ENCODE results near the gene FAM135A. TPM values are rescaled to one million over a fixed set of nuclear protein-coding genes. Genes with fewer than 3 reads are reported as not detected.
"Not testable (repeated sequence)": the region's sequence is repeated elsewhere in the genome, so short reads cannot be mapped to it uniquely, and the experiment has no call there.

FAM135A gene
- total RNA-seq, 1 donor from 2014 or later = 61.5 TPM

DNA sequence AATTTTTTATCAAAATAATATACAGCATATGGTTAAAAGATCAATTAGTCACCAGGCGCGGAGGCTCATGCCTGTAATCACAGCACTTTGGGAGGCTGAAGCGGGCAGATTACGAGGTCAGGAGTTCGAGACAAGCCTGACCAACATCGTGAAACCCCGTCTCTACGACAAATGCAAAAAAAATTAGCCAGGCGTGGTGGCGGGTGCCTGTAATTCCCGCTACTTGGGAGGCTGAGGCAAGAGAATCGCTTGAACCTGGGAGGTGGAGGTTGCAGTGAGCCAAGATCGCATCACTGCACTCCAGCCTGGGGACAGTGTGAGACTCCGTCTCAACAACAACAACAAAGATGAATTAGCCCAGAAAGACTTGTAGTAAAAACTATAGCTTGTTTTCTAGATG lies 46.4 kb downstream of the FAM135A start:
- DNase-seq = not testable (repeated sequence)

DNA sequence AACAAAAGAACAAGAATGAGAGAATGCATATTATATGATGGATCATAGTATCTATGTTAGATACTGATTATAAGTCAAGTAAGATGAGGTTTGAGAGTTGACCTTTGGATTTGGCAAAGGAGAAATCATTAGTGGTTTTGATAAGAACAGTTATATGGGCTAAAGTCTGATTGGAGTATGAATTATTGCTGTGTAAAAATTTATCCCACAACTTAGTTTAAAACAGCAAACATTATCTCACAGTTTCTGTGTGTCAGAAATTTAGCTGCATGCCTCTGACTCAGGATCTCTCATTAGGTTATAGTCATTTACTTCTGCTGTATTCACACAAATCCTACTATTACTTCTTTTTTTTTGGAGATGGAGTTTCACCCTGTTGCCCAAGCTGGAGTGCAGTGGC lies 56.7 kb downstream of the FAM135A start:
- DNase-seq = no peak

DNA sequence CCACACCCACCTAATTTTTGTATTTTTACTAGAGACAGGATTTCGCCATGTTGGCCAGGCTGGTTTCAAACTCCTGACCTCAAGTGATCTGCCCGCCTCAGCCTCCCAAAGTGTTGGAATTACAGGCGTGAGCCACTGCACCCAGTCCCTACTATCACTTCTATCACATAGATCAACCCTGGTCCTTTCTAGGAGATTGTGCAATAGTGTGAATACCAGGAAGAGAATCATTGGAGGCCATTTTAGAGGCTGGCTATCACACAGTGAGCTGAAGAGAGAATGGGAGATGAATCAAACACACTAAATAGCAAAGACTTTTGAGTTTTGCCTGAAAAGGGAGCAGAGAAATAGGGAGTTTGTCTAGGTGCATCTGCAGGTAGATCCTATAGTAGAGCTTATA lies 57.2 kb downstream of the FAM135A start:
- not testable (repeated sequence) for DNase-seq

DNA sequence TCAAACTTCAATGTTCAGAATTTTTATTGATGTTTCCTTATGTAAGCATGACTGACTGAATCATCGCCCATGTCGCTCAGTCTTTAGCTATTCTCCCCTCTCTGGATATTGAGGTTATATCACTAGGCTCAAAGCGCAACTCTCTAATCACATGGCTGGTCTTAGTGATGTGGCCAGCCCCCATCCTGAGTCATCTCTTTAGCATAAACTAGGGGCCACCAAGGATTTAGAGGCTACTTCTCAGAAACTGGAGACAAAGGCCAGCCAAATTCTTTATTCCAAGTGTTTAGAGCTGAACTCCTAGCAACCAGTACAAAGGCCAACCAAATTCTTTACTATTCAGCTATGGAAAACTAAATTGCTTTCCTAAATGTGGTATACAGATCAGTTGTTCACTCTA lies 61.4 kb downstream of the FAM135A start:
- DNase-seq = no peak

DNA sequence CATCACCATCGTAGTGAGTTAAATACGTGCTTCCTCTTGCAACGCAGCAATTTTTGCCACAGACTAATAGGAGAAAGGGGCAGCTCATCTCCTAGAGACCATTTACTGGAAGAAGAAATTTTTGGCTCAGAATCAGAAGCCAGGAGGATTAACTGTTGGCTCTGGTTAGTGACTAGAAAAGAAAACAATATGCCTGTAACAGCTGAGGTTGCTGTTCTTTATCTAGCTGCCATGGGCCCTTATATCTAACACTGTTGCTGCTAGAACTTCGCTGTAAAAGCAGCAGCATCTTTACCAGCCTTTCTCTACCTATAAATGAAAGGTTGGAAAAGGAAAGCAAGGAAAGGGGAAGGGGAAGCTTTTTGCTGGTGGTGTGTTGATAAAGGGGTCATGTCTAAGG lies 65.9 kb downstream of the FAM135A start:
- DNase-seq = peak; percentile 85

DNA sequence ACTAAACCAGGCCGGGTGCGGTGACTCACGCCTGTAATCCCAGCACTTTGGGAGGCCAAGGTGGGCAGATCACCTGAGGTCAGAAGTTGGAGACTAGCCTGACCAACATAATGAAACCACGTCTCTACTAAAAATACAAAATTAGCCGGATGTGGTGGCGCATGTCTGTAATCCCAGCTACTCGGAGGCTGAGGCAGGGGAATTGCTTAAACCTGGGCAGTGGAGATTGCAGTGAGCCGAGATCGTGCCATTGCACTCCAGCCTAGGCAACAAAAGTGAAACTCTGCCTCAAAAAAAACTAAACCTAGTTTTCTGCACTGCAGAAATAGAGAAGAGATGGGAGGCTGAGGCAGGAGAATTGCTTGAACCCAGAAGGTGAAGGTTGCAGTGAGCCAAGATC lies 73.3 kb downstream of the FAM135A start:
- DNase-seq = not testable (repeated sequence)

DNA sequence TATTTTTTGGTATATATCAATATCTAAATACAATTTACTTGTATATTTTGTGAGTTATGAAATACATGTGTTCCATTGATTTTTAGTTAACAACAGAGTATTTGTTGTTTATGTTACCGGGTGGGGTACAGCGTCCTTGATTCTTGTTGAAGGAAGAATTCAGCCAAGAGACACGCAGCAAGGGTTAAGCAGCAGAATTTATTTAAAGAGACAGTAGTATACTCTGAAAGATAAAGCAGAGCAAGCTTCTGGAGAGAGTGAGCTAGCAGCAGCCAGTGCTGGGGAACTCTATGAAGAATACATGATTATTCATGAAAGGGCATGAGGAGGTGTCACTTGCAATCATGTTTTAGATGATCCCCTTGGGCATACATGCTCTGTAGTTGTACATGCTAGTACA lies 76.1 kb downstream of the FAM135A start:
- no peak for DNase-seq

DNA sequence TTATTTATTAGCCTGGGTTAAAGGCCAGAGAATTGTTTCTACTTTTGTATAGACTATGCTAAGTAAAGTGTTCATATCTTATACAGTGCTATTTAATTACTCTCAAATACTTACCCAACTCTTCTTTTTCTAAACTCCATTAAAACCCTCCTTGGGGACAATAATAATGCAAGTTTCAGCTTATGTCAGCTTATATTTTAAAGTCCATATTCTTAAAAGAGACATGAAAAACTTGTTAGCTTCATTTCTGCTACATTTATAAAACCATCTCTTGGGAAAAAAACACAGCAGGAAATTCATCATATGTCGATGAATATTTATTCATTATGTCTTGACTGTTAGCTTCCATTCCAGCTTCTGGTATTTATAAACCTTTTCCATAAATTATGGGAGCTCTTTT lies 81.5 kb downstream of the FAM135A start:
- DNase-seq = no peak

DNA sequence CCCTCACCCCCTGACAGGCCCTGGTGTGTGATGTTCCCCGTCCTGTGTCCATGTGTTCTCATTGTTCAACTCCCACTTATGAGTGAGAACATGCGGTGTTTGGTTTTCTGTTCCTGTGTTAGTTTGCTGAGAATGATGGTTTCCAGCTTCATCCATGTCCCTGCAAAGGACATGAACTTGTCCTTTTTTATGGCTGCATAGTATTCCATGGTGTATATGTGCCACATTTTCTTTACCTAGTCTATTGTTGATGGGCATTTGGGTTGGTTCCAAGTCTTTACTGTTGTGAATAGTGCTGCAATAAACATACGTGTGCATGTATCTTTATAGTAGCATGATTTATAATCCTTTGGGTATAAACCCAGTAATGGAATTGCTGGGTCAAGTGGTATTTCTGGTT lies 82.5 kb downstream of the FAM135A start:
- DNase-seq = not testable (repeated sequence)

DNA sequence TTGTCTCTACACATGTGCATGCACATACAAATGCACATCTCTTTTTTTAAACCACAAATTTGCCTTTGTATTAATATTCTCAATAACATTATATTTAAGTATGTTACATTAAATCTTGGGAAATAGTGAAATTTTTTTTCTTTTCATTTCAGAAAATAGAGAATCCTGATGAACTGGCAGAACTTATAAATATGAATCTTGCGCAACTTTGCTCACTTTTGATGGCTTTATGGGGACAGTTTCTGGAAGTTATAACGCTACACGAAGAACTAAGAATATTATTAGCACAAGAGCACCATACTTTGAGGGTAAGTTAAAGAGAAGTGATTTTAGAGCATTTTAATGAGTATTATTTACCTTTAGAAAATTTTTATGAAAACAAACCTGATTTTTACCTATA lies 89.2 kb downstream of the FAM135A start:
- no peak for DNase-seq

DNA sequence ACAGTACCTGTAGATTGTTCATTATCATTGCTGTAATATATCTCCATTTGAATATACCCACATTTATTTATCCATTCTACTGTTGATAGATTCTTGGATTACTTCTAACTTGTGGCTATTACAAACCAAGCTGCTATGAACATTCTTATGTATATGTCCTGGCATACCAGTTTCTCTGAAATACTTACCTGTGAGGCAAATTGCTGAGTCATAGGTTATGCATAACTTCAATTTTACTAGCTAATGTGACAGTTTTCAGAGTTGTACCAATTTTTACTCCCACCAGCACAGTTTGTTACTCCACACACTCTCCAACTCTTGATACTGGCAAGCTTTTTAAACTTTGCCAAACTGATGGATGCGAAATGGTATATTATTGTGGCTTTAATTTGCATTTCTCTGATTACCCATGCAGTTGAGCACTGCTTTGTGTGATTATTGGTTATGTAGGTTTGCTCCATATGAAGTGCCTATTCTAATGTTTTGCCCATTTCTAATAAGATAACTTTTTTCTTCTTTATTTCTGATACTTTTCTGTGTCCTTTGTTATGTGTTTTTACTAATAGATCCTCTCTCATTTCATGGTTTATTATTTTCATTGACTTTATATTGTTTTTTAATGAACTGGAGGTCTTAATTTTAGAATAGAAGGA lies 90.6 kb downstream of the FAM135A start:
- DNase-seq = no peak

DNA sequence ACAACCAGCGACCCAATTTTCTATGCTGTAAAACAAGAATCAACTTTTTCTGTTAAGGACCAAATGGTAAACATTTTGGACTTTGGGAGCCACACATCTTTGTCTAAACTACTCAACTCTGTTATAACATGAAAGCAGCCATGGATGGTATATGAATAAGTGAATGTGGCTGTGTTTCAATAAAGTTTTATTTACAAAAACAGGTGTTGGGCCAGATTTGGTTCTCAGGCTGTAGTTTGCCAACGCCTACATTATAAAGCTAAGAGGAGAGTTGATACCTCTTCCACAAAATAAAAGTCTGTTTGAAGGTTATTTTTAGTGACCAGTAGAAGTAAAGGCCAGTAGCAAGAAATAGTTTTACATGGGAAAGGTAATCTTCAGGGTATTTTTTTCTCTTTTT lies 93.0 kb downstream of the FAM135A start:
- no peak for DNase-seq

DNA sequence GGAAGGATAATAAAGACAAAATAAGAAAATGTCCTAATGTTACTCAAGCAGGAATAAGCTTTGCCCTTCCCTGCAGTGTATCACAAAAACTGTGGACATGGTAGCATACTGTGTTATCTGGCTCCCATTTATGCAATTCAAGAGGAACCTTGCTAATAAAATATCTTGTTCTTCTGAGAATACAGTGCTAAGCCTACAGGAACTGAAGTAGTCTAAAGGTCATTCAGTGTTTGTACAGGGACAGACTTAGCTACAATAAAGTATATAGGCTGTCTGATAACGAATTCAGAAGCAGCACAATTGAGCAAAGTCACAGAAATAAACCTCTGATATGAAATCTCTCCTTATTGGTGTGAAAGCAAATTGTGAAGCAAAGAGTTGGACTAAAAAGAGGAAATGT lies 93.9 kb downstream of the FAM135A start:
- DNase-seq = no peak

DNA sequence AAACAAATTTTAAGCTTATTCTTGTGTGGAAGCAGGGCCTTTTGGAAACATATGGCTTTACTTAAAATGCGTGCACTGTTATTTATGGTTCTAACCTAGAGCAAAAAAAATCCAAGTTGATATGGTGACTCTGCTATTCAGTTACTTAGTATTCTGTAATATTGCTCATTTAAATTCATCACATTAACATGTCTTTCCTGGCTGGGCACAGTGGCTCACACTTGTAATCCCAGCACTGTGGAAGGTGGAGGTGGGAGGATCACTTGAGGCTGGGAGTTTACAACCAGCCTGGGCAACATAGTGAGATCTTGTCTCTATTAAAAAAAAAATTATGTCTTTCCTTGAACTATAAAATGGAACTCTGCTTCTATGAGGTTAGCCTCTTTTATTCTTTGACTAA lies 95.6 kb downstream of the FAM135A start:
- no peak for DNase-seq

DNA sequence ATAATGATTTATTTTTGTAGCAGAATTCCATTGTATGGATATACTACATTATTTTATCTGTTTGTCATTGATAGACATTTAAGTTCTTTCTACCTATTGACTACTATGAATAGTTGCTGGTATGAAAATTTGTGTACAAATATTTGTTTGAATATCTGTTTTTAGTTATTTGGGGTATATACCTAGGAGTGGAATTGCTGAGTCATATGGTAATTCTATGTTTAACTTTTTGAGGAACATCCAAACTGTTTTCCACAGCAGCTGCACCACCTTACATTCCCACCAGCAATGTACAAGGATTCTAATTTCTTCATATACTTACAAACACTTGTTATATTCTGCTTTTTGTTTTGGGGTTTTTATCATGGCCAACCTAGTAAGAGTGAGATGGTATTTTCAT lies 97.3 kb downstream of the FAM135A start:
- DNase-seq = no peak

DNA sequence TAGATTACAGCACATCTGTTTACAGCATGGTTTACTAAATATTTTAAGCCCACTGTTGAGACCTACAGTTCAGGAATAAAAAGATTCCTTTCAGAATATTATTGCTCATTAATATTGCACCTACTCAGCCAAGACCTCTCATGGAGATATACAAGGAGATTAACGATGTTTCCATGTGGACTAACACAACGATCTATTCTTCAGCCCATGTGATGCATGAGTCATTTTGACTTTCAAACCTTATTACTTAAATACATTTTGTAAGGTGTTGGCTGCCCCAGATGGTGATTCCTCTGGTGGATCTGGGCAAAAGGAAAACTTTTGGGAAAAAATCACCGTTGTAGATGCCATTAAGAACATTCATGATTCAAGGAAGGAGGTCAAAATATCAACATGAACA lies 105.4 kb downstream of the FAM135A start:
- no peak for DNase-seq

DNA sequence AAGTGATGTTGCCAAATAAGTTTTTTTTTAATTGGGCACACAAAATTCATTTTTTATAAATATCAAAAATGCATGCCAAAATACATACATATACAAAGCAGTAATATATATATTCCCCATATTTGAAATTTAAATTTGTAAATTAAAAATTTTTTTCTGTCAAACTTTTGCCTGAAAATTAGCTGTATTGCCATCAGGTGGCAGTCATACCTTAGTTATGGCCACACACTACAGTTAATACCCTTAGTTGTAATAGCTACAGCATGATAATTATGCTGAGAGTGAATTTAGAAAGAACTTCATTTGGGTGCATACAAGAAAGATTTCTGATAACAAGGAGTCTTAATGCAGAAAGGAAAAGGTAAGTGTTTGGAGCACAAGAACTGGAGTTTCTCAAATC lies 107.3 kb downstream of the FAM135A start:
- peak; percentile 2 for DNase-seq

DNA sequence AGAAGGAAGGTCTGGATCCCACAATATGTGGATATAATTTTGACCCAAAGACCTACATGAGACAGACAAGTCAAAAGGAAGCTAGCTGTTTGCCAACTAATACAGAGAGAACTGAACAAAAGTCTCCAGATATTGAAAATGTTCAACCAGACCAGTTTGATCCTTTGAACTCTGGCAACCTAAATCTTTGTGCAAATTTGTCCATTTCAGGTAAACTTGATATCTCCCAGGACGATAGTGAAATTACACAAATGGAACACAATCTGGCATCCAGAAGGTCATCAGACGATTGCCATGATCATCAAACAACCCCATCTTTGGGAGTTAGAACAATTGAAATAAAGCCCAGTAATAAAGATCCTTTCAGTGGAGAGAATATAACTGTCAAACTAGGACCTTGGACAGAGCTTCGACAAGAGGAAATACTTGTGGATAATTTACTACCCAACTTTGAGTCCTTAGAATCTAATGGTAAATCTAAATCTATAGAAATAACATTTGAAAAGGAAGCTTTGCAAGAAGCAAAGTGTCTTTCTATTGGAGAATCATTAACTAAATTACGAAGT lies 111.5 kb downstream of the FAM135A start:
- DNase-seq = no peak

DNA sequence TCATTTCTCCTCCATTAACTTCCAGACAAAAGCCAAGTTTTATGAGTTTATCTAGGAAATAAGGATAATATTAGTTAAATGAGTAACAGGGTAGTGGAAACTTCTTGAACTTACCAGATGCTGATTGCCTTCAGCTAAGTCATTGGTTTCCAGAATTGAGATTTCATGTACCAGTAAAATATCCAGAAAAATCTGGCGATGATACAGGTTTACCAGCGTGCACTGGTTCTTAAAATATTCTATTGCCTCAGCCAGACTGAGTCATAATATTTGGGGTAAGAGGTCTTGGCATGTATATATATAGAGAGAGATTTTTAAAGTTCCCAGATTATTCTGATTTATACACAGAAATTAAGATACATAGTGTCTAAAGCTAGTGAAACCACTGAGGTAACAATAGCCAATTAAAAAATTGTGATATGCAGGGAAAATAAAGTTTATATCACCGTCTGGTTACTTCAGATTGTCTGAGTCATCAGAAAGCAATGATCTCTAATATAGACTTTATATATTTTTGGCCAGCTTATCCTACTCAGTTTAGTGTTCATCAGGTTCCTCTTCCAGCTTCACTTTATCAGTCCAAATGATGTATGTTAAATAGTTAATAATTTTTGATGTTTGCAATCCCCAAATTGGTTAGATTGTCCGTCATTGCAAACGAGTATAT lies 113.9 kb downstream of the FAM135A start:
- DNase-seq = no peak

DNA sequence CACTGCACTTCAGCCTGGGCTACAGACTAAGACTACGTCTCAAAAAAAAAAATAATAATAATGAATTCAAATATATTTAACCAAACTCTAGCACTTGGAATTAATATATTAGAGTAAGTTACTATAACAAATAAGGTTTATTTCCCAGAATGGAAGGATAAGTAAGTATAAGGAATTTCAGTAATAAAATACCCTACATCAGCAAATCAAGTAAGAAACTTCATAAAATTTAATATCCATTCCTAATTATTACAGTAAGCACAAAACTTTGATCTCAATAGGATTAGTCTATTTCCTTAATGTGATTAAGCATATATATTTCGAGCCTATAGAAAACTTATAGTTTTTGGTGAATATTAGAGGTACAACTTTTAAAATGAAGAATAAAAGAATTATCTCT lies 116.7 kb downstream of the FAM135A start:
- DNase-seq = no peak

DNA sequence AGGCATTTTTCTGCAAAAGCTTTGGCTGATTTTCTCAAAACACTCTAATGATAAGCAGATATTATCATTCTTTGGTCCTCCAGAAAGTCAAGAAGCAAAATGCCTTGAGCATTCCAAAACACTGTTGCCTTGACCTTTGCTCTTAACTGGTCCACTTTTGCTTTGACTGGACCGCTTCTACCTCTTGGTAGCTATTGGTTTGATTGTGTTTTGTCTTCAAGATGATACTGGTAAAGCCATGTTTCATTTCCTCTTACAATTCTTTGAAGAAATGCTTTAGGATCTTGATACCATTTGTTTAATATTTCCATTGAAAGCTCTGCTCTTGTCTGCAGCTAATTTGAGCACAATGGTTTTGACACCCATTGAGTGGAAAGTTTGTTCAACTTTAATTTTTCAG lies 117.8 kb downstream of the FAM135A start:
- DNase-seq = no peak

DNA sequence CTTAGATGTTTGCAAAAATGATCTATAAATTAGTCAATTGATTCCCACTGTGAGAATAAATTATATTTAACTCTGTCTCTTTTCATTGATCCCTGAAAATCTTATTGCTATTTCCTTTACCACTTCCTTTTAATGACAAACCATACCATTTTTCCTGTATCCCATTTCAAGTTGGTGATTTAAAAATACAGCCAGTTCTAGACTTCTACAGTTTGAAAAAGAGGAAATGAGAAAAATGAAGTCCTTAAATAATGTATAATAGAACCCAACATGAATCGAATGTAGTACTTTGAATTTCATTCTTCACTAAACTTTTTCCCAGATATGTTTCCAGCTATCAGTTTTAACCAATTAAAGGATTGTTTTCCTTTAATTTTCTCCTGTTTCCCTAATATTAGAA lies 124.0 kb downstream of the FAM135A start:
- DNase-seq = no peak

DNA sequence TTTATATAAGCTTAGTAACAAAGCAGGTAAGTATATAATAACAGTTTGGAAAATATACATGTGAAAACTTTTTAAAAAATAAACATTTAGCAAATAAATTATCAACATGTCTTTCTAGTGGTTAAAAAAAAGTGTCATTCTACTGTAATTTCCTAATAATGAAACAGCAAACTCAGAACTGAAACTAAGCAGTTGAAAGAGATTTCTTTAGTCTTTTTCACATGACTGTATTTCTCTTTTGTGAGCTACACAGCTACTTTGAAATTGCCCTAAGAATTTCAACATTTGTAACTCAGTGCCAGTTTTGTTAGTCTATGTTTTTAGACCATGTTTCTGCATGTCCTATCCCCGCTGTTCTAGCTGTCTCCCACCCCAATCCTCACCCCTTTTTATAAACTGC lies 125.1 kb downstream of the FAM135A start:
- DNase-seq = no peak

DNA sequence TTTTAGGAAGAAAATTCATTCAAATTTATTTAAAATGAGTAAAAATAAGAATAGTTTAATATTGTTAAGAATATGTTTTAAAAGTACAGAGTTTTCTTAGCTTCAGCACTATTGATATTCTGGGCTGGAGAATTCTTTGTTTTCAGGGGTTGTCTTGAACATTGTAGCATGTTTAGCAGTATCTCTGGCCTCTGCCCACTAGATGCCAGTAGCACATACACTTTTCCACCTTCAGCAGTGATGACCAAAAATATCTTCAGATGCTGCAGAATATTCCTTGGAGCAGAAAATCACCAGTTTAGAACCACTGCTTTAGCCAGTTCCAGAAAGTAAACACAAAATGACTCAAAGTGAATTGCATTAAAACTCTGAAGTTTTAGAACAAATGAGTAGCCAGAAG lies 134.0 kb downstream of the FAM135A start:
- peak; percentile 41 for DNase-seq

Measured in tongue (tissue), 2 donors.